Nephron progenitor cell (in vitro differentiated cells): ENCODE data around the gene EIF4E1B.

Experiments
- DNase-seq: peaks from one replicate; pipeline ENCODE4 v3.0.0; 2021
- H3K27ac Mint-ChIP-seq: 2 replicates; pipeline ENCODE4 v1.8.0; 2021; ENCODE audit warnings: mild to moderate bottlenecking, moderate library complexity, mixed read lengths
- H3K27me3 Mint-ChIP-seq: 2 replicates; pipeline ENCODE4 v1.8.0; 2021; ENCODE audit warnings: mild to moderate bottlenecking, low read depth, mixed read lengths; ENCODE audit not compliant: poor library complexity
- H3K36me3 Mint-ChIP-seq: 2 replicates; pipeline ENCODE4 v1.8.0; 2021; ENCODE audit warnings: low read depth, mixed read lengths
- H3K4me1 Mint-ChIP-seq: 2 replicates; pipeline ENCODE4 v1.8.0; 2021; ENCODE audit warnings: mixed read lengths
- H3K4me3 Mint-ChIP-seq: 2 replicates; pipeline ENCODE4 v1.8.0; 2021; ENCODE audit warnings: mild to moderate bottlenecking, moderate library complexity, mixed read lengths
- H3K9me3 Mint-ChIP-seq: 2 replicates; pipeline ENCODE4 v1.8.0; 2021; ENCODE audit warnings: mild to moderate bottlenecking, moderate library complexity, mixed read lengths
- CTCF ChIP-seq: fragments of 200-600 bp; sonication (generic); IDR thresholded peaks from 2 replicates; pipeline ENCODE4 v1.5.0; 2021; ENCODE audit warnings: antibody characterized with exemption

Gene EIF4E1B

DNA sequence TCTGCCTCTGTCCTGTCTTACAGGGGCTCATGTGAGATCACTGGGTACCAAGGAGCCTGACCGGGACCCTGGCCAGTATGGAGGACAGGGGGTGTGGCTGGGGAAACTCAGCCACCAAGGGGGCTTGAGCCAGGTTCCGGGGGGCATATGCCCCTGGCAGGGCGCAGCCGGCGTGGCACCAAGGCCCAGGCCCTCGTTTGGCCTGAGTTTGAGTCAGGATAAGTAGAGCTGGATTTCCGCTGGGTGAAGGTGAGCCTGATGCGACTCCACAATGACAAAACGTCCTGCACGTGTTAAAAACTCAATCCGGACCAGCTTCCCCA is 16.2 kb downstream of the EIF4E1B start:
- Mint-ChIP-seq H3K4me1 (peaks cover 31% of the 10 kb centered on the region), H3K9me3 (no peaks in the 10 kb centered on the region), H3K36me3 (no peaks in the 10 kb centered on the region), H3K27ac (no peak overlapping the region), H3K4me3 (peak overlapping the region; percentile 76), H3K27me3 (peaks cover 6% of the 10 kb centered on the region)
- no peak for DNase-seq
- TF ChIP-seq CTCF = no peak

DNA sequence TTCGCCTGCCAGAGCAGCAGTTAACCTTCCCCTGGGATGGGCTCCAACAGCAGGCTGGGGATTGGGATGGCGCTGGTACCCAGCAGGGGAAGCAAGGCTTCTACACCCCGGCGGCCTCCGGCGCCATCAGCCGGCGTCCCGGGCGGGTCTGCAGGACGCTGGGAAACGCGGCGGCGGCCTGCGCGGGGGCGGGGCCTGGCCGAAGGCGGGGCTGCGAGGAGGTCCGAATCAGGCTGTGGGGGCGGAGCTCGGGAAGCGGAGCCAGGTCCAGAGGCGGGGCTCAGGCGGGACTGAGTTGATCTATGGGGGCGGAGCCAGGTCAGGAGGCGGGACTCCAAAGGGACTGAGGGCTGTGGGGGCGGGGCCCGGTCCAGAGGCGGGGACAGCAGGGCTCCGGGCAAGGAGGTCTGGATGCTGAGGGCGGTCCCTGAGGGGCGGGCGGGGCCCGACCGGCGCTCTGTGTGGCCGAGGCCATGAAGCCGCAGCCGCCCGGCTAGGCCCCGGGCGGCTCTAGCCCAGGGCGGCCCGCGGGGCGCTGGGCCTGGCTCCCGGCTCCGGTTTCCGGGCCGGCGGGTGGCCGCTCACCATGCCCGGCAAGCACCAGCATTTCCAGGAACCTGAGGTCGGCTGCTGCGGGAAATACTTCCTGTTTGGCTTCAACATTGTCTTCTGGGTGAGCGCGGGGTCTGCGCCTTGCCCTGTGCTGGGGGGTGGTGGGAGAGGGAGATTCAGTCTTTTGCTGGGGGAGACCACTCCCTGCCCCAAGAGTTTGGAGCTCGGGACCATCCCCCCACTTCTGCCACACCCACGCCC is 16.8 kb downstream of the EIF4E1B start, which contains the start of gene TSPAN17:
TSPAN17 (plus strand) TSS at position 455 of the 813 bp plus-strand sequence; CDS start at position 587, 132 bp downstream.
- H3K4me3 Mint-ChIP-seq = peak within 1 kb of the TSS; percentile 86
- no peak for TF ChIP-seq CTCF
- H3K27ac Mint-ChIP-seq = no peak within 1 kb of the TSS
- H3K27me3 Mint-ChIP-seq = peaks cover 6% of the 10 kb centered on the region
- DNase-seq = peak; percentile 100
- H3K36me3 Mint-ChIP-seq = no peaks in the 10 kb centered on the region
- no peaks in the 10 kb centered on the region for H3K9me3 Mint-ChIP-seq
- H3K4me1 Mint-ChIP-seq = peaks cover 33% of the 10 kb centered on the region

- peak; percentile 33 for DNase-seq
- Mint-ChIP-seq H3K9me3 (no peaks in the 10 kb centered on the region), H3K27me3 (peaks cover 6% of the 10 kb centered on the region), H3K36me3 (no peaks in the 10 kb centered on the region), H3K27ac (no peak overlapping the region), H3K4me3 (peak overlapping the region; percentile 86), H3K4me1 (peaks cover 37% of the 10 kb centered on the region)
- TF ChIP-seq CTCF = no peak
Measured at GRCh38 chr5:176647843-176648473, 17.5 kb downstream of the EIF4E1B start.

- Mint-ChIP-seq H3K9me3 (no peaks in the 10 kb centered on the region), H3K4me1 (peaks cover 44% of the 10 kb centered on the region), H3K27me3 (peaks cover 6% of the 10 kb centered on the region), H3K27ac (no peak overlapping the region), H3K4me3 (peak overlapping the region; percentile 86), H3K36me3 (no peaks in the 10 kb centered on the region)
- no peak for TF ChIP-seq CTCF
- DNase-seq = no peak
Measured at GRCh38 chr5:176648474-176649194, 18.2 kb downstream of the EIF4E1B start.

DNA sequence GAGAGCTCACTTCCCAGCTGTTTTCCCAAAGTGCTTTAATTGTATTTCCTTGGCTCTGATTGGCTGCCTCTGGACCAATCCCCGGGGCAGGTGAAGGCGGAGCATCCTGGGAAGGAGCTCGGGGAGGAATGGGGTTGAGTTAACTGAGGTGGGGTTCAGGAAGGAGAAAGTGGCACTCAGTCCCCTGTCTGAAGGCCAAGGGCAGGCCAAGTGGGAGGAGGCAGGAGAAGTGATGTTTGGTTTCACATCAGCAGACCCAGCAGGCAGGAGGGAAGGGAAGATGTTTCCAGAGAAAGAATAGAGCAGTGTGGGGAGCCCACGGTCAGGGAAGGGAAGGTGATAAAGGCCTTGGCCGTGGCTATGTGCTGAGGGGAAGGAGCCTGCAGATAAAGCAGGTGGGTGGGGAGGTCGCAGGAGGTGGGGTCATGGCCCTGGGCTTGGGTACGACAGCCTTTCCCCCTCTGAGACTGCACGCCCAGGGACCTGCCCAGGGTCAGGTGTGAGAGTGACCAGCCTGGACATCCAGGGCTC is 19.9 kb downstream of the EIF4E1B start:
- TF ChIP-seq CTCF = no peak
- Mint-ChIP-seq H3K27ac (no peak overlapping the region), H3K4me3 (no peak overlapping the region), H3K4me1 (peaks cover 47% of the 10 kb centered on the region), H3K27me3 (peaks cover 6% of the 10 kb centered on the region), H3K36me3 (no peaks in the 10 kb centered on the region), H3K9me3 (no peaks in the 10 kb centered on the region)
- DNase-seq = no peak
